ENCODE results near the gene YY1.
"Not testable (repeated sequence)": the region's sequence is repeated elsewhere in the genome, so short reads cannot be mapped to it uniquely, and the experiment has no call there.

Gene YY1

DNA sequence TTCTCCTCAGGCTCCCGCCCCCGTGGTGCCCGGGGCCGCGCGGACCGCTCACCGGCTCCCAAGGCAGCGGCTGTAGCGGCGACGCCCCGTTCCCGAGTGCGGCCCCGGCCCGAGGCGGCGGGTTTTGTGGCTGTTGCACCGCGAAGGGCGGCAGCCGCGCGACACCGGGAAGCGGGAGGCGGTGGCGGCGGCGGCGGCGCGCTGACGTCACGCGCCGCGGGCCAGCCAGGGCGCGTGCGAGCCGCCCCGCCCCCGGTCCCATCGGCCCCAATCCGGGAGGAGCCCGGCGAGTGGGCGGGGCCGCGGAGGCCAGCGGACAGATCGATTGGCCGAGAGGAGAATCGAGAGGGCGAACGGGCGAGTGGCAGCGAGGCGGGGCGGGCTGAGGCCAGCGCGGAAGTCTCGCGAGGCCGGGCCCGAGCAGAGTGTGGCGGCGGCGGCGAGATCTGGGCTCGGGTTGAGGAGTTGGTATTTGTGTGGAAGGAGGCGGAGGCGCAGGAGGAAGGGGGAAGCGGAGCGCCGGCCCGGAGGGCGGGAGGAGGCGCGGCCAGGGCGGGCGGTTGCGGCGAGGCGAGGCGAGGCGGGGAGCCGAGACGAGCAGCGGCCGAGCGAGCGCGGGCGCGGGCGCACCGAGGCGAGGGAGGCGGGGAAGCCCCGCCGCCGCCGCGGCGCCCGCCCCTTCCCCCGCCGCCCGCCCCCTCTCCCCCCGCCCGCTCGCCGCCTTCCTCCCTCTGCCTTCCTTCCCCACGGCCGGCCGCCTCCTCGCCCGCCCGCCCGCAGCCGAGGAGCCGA is at the start of gene YY1:
TSS of gene YY1 (plus strand) at position 726 of the 792 bp plus-strand sequence. CDS start 101 bp downstream, outside the sequence.
- DNase-seq, result peak; percentile 61 to 99 (median 96)

DNA sequence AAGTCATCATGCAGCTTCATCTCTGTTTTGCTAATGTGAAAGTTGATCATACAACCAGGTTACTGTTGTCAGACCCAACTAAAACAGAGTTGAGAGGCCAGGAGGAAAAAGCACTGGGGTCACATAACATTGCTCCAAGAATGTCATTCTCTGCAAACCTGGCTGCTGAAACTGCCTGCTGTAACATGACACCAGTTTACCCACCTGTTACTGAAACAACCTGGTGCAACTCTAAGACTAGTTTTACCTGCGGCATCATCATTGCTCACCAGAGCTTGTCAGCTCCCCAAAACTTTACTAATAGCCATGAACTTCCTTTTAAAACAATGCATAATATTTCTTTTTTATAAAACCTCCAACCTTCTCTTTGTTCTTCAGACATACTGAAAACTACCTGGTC is 48.8 kb upstream of the YY1 start:
- DNase-seq, result no peak

DNA sequence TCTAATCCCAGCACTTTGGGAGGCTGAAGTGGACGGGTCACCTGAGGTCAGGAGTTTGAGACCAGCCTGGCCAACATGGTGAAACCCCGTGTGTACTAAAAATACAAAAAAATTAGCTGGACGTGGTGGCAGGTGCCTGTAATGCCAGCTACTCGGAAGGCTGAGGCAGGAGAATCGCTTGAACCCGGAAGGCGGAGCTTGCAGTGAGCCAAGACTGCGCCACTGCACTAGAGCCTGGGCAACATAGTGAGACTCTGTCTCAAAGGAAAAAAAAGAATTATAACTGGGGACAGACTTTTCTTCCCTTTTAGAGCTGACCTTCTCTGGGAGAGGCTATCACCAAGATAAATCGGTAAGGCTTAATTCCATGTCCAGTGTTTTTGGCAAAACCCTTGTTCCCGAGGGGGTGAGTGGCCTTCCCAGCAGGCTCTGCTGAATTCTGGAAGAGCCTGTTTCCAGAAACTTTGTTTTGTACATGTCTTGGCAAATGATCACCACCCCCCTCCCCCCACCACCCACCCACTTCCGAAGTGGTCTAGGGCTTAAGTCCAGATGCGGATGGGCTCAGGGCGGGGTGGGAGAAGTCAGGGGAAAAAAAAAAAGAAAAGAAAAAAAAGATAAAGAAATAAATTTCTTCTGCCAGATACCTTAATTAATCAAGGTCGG is 47.2 kb upstream of the YY1 start:
- no peak for DNase-seq

DNA sequence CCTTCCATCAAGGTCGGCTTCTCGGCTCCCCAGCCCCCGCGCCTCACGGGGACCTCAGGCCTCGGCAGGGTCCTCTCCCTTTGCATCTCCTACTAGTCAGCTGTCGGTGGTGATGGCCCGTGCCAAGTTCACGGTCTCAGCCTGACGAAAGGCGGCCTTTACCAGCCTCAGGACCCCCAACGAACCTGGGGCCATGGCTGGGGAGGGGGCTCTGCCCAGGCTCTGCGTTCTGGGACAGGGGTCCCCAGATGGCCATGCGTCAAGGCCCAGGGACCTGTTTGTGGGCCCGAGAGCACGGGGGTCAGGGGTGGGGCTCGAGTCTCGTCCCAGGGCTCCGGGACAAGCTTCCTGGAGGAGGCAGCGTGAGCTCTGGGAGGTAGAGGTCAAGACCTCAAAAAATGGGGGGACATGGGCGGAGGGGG is 46.7 kb upstream of the YY1 start:
- peak in 7 of 51 donors; percentile 8 to 31 (median 21) for DNase-seq

DNA sequence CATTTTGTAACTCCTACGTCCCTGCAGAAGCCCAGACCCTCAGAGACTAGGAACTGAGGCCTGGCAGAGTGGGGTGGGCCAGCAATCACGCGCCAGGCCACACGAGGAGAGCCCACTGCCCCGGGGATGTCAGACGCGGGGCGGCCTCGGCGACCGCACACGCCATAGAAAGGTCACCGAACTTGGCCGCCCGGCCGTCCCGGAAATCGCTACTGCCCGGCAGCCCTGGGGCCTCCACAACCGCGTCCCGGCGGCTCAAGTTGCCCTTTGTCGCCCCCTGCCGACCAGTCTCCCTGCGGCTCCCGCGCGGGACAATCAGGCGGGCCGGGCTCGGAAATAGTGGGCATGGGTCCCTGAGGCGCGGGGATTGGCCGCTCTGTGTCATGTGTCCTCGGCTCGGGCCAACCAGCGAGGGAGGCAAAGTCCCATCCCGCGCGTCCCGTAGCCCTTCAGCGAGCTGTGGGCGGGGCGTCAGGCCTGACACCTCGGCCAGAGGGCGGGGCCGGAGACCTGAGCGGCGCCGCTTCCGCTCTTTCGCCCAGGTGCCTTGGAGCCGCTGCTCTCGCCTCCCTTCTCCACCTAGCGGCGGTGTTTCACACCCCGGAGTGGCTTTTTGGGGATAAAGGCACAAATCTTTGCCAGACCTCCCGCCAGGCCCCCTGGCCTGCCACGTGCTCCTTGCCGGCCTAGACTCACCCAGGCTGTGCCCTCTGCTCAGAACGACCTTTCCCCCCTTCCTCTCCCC is 46.1 kb upstream of the YY1 start:
- DNase-seq, result peak; percentile 79 to 100 (median 97)

DNA sequence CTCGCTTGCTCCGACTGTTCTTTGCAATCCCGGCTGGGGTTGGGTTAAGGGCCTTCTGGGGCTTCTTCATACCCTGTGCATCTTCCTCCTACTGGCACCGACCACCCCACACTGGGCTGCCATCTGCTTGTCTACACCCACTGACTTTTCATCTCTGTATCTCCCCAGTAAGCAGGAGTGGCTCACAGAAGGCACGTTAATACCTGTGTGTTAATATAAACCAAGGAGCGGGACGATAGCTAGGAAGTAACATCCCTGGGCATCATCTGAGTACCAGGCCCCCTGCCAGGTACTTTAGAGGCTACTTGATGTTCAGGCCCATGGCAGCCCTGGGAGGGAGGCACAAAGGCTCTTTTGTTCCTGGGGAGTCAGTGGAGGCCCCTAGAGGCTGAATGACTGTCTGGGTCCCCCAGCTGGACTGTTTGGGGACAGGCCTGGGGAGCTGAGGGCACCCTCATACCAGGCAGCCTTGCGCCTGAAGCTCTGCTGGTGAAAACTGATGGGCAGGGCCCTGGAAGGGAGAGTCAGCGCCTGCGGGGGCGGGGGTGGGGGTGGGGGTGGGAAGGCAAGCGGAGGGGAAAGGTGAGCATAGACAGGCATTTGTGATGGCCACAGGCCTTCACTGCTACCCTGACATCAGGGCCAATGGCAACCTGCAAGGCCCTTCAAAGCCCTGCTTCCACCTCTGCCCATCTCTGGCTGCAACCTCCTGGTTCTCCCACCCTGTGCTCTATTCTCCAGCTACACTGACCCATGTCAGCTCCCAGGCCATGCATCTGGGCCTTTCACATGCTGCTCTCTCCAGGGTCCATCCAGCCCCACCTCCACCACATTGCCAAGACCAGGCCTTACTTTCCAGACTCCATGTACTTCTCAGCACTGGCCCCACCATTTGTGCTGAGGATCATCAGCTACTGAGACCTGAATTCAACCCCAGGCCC is 45.3 kb upstream of the YY1 start:
- peak in 36 of 51 donors; percentile 6 to 68 (median 34) for DNase-seq

DNA sequence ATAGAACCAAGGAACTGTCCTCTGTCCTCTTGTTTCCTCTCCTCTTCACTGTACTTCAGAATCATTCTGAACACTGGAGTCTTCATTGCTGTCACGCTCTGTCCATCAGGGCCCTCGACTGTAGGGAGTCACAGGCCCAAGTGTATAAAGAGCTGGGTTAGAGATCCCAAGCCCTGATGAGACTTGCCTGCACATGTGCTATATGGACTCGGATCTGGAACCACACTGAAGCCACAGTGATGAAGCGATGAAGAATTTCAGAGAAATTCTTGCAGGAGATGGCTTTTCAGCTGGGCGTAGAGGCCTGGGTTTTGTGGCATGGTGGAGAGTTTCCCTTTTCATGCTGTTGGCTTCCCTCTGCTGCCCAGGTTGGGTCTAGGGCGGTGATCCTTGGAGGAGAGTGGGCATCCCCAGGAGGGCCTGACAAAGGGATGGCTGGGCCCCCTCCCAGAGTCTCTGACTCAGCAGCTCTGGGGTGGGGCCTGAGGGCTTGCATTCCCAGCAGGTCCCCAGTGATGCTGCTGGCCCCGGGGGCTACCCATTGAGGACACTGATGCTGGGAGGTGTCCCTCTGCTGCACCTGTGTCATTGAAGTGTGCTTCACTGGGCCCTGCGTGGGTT is 39.6 kb upstream of the YY1 start:
- no peak for DNase-seq

DNA sequence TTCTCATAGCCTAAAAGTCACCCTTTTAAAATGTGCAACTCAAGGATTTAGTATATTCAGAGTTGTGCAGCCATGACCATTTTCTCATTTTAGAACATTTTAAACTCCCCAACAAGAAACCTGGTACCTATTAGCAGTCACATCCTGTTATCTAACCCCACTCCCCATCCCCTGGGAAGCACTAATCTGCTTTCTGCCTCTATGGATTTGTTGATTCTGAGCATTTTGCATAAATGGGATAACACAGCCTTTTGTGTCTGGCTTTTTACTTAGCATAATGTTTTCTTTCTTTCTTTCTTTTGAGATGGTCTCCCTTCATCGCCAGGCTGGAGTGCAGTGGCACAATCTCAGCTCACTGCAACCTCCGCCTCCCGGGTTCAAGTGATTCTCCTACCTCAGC is 38.6 kb upstream of the YY1 start:
- no peak for DNase-seq

DNA sequence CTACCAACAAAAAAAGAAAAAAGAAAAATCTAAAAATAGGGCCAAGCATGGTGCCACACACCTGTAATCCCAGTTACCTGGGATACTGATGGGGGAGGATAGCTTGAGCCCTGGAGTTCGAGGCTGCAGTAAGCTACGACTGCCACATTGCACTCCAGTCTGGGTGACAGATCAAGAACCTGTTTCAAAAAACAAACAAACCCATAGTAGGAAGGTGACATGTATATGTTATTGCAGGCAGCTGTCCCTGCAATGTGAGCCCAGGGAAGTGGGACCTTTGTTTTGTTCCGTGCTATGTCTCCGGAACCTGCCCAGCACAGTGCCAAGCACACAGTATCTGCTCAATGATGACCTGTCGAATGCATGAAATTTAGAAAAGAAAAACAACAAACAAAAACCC is 37.2 kb upstream of the YY1 start:
- DNase-seq, result no peak

DNA sequence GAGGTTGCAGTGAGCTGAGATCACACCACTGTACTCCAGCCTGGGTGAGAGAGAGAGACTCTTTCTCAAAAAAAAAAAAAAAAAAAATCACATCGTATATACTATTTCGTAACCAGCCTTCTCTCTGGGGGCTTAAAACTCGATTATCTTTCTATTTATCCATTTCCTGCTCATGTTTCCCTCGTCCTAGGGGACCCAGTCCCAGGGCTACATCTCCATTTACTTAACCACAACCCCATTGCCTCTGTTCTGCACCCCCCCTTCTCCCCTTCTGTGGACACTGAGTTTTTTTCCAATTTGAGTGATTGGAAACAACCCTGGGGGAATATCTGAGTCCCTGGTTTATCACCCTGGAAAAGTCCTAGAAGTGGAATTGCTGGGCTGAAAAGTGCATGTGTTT is 36.2 kb upstream of the YY1 start:
- no peak for DNase-seq

DNA sequence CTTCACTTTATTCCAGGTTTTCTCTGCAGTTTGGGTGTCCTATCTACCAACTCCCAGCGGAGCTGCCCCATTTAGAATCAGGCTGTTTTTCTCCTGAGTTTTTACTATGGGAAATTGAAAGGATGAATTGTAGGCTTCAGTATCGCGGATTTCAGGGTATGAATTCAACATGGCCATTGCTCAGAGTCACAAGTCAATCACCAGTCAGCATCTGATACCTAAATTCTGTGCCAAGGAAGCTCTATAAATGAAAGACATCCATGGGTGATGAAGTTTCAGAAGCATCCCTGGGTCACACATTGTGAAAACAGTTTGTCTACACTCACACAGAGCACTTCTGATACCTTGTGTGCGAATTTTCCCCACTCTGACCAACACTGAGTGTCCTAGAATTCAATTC is 35.8 kb upstream of the YY1 start:
- no peak for DNase-seq

DNA sequence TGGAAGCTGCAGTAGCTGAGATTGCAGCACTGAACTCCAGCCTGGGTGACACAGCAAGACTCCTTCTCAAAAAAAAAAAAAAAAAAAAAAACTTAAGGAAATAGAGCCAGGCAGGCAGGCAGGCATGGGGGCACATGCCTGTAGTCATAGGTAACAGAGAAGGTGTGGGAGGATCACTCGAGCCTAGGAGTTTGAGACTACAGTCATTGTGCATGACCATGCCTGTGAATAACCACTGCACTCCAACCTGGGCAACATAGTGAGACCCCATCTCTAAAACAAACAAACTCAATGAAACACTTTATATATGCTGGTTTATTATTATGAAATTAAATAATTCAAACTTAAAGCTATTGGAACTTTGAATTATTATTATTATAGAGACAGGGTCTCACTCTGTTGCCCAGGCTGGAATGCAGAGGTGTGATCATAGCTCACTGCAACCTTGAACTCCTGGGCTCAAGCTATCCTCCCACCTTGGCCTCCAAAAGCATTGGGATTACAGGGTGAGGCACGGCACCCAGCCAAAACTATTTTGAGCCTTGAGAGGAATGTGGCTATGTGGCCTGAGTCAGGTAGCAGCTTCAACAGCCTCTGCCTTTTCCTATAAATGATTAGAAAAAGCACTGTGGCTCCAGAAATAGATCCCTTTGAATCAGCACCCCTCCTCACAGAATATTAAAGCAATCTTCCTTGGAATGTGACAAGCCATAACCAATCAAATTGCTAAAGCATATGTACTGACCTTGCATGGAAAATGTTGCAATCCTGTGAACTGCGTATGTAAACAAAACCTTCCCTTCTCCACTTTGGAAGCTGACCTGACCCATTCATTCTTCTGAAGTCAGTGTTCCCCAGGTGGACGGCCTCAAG is 34.7 kb upstream of the YY1 start:
- DNase-seq, result no peak

DNA sequence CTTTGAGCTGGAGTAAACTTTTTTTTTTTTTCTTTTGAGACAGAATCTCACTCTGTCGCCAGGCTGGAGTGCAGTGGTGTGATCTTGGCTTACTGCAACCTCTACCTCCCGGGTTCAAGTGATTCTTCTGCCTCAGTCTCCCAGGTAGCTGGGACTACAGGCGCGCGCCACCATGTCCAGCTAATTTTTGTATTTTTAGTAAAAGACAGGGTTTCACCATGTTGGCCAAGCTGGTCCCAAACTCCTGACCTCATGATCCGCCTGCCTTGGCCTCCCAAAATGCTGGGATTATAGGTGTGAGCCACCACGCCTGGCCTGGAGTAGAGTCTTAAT is 34.1 kb upstream of the YY1 start:
- DNase-seq, result not testable (repeated sequence)

DNA sequence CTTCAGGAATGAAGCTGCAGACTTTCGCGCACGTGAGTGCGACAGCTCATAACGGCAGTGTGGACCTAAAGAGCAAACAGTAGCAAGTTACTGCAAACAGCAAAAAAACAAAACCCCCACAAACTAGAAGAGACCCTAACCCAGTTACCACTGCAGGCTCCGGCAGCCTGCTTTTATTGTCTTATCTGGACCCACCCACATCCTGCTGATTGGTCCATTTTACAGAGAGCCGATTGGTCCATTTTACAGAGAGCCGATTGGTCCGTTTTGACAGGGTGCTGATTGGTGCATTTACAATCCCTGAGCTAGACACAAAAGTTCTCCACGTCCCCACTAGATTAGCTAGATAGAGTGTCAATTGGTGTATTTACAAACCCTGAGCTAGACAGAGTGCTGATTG is 31.4 kb upstream of the YY1 start:
- not testable (repeated sequence) for DNase-seq

DNA sequence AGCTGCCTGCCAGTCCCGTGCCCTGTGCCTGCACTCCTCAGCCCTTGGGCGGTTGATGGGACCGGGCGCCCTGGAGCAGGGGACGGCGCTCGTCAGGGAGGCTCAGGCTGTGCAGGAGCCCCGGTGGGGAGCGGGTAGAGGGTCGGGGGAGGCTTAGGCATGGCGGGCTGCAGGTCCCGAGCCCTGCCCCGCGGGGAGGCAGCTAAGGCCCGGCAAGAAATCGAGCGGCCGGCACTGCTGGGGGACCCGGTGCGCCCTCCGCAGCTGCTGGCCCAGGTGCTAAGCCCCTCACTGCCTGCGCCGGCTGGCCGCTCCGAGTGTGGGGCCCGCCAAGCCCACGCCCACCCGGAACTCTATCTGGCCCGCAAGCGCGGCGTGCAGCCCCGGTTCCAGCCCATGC is 30.8 kb upstream of the YY1 start:
- DNase-seq, result not testable (repeated sequence)

DNA sequence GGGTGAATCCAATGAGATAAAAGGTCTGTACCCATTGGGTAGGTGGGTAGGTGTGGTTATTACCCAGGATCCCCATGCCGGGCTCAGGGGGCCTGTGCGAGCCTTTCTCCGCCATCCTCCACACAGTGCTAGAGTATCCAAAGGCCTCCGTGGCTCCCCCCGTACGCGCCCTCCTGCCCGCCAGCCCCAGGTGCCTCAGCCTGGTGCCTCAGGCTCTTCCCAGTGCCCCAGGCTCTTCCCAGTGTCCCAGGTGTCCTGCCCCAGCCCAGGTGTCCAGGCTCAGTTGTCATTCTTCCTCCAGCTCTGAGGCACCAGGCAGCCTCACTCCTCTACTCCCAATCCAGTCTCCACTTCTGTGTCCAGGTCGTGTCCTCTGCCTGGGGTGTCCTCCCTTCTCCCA is 27.6 kb upstream of the YY1 start:
- no peak for DNase-seq

DNA sequence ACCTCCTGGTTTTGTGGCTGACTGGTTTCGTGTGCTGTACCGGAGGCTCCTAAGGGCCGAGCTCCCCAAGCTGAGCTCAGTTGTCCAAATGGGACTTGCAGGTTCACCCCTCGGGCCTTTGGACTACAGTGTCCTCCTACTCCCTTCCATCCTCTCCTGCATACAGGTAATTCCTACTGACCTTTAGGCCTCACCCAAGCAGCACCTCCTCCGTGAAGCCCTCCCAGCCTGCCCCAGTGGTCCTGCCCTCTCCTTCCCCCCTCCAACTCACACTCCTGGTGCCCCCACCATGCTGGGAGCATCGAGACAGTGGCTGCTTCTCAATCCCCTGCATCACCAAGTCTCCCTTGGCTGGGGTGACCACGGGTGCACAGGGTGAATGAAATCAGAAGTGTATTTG is 27.1 kb upstream of the YY1 start:
- DNase-seq, result no peak

DNA sequence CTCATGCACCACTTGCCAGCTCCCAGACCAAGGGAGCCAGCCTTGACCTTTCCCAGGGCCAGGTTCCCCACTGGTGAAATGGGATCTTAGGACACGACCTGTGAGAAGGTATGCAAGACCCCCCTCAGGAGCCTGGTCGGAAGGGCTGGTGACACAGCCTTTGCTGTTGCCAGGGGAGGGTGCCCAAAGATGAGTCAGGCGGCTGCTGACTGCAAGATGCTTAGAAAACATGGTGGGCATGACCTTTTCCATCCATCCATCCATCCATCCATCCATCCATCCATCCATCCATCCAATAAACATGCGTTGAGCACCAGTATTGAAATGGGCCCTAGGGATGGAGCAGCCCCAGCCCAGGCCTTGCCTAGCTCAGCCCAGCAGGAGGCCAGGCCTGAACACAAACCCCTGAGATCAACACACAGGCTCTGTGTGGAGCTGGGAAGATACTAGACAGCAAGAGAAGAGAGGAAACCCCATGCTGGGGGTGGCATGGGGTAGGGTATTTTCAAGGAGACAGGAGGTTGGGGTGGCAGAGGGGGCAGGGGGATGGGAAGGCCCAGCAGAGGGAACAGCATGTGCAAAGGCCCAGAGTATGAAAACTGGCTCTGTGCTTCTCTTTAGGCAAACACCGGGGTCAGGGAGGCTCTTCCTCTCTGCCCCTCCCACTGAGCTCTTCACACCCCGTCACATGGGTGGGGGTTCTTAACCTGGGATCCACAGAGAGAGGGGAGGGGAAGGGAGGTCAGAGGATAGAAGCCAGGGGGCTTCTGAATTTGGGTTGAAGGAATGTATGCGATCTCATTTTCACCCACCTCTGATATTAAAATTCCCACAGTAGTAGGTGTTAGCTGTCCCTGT is 26.2 kb upstream of the YY1 start:
- no peak for DNase-seq

DNA sequence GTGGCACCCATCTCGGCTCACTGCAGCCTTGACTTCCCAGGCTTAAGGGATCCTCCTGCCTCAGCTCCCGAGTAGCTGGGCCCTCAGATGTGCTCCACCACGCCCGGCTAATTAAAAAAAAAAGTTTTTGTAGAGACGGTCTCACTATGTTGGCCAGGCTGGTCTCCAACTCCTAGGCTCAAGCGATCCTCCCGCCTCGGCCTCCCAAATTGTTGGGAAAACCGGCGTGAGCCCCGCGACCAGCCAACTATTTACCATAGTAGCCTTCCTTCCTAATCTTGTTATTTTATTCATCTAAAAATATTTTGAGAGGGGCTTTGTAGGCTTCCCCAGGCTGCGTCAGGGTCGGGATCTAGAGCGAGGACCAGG is 25.4 kb upstream of the YY1 start:
- DNase-seq, result no peak
